Activated effector memory CD4-positive, alpha-beta T cell treated with anti-CD3 and anti-CD28 coated beads, Interleukin-2, amount 50 U/mL, for 16 hours (primary cell): ENCODE results near the gene TATDN2.
"Not testable (repeated sequence)": the region's sequence is repeated elsewhere in the genome, so short reads cannot be mapped to it uniquely, and the experiment has no call there.

Source experiments
- DNase-seq: peaks from one replicate; pipeline ENCODE4 v3.0.0-alpha.2; 2020

Gene TATDN2

DNA sequence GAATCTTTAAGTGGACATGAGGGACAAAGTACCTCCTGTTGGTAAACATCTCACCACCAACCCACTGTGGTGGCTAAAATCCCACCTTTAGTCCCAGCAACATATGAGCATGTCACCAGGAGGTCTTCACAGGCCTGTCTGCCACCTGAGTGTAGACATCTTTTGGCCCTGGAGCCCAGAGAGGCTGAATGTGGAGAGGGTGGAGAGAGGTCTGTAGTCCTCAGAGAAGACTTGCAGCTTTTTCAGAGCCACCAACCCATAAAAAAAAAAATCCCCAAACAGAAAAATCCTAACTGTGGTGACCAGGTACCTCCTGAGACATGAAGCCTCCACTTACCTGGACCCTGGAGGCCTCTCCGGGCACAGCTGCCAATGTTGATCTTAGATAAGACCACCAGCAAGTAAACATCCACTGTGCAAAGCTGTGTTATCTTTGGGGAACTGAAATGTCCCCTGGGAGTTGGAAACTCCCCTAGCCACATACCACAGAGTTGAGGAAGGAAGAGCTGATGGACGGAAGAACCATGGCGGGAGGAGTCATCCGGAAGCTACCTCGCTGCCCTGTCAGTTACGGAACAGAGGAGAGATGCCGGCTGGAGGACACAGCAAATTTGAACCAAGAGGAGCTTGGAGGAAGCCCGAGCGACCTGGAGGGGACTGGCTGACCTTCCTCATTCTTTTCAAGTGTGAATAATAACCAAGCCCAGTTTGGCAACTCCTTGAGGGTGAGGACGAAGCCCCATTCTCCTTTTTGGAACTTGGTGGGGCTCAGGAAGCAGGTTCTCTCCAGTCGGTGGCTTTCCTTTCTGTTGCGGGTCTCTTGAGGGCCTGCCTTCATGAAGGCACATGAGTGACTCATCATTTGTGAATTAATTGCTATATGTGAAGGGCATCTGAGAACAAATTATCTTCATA is 44.5 kb downstream of the TATDN2 start, which contains the start of gene GHRL:
TSS of gene GHRL (minus strand) at position 443 of the 915 bp plus-strand sequence. CDS start 2,767 bp downstream, outside the sequence.
- peak; percentile 51 for DNase-seq

DNA sequence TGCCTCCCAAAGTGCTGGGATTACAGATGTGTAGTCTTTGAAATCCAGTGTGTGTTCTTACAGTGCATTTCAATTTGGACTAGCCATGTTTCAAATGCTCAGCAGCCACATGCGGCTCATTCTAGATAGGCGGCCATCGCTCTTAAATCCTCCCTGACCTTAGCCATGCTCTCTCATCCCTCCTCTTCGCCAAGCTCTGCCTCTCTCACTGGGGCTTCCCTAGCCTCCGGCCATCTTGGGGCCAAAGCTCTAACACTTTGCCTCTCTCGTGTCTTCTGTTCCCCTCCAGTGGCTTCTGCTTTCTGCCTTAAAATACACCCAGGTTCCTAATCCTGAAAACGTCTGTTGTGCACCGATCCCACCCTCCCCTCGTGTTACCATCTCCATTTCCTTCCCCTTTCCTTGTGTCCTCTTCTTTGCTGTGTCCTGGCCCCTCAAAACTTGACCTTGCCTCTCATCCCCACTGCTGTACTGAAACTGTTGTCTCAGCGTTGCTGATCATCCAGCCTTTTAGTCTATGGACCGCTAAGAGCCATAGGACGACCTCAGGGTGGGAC is 45.8 kb downstream of the TATDN2 start:
- peak; percentile 16 for DNase-seq

DNA sequence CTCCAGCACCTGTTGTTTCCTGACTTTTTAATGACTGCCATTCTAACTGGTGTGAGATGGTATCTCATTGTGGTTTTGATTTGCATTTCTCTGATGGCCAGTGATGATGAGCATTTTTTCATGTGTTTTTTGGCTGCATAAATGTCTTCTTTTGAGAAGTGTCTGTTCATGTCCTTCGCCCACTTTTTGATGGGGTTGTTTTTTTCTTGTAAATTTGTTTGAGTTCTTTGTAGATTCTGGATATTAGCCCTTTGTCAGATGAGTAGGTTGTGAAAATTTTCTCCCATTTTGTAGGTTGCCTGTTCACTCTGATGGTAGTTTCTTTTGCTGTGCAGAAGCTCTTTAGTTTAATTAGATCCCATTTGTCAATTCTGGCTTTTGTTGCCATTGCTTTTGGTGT is 49.8 kb downstream of the TATDN2 start:
- DNase-seq, result not testable (repeated sequence)

DNA sequence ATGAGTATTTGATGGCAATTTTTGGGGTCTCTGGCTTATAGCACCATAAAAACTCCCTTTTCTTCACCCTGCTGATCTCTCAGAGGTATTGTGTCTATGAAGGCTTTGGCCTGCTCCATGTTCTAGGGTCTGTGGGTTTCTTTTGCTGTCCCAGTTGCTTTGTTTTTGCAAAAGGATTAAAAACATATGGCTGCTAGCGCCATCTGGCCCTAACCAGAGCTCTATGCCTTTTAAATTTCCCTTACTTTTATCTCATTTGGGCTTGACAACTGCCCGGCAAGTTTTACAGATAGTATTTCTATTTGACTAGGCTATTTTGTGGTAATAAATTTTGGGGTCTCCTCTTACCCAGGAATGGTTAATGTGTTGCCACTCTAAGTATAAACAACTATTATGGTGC is 50.9 kb downstream of the TATDN2 start:
- DNase-seq, result peak; percentile 16

DNA sequence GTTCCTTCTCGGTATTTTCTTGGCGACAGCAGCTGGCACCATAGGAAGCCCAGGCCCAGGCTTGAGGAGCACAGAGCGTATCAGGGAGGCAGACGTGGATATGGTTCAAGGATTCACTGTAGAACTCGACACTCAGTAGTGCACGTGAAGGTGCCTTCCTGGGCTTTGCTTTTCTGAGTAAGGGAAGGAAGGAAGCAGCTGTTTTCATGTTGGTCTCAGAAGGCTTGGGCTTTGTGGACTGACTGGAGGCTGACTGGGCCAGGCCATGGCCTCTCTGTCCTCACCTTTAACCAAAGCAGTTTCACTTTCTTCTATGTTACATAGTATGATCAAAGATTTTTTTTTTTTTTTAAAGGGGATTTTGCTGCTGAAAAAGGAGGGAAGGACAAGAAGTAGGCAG is 51.4 kb downstream of the TATDN2 start:
- DNase-seq, result peak; percentile 31

DNA sequence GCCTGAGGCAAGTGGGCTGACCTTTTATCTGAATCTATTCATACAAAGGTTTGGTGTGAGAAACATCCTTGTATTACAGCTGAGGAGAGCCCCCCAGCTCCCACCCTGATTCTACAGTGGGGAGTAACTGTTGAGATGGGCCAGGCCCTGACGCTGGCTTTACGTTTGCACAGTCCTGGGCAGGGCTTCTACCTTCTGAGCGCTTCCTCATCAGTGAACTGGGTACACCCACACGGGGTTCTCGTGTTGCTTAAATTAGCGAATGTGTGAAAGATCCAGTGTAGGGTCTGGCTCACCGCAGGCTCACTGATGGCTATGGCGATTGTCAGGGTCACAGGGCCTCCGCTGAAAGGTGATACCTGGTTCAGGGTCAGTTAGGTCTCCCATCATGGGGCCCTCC is 51.8 kb downstream of the TATDN2 start:
- peak; percentile 44 for DNase-seq

DNA sequence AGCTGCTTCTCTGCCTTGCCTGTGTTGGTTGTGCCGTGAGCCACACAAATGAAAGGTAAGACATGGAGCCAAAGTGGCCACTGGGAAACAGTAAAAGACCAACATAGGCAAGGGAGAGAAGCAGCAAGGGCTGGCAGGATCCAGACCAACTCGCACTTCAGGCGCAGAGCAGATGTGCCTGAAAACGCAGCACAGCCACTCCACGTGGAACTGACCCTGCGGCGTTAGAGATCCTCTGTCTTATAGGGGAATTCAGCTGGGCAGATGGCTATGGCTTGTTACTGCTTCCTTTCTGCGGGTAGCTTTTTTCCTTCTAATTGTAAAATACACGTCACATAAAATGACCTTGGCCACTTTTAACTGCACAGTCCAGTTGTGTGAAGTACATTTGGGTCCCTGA is 54.8 kb downstream of the TATDN2 start:
- DNase-seq, result peak; percentile 60

DNA sequence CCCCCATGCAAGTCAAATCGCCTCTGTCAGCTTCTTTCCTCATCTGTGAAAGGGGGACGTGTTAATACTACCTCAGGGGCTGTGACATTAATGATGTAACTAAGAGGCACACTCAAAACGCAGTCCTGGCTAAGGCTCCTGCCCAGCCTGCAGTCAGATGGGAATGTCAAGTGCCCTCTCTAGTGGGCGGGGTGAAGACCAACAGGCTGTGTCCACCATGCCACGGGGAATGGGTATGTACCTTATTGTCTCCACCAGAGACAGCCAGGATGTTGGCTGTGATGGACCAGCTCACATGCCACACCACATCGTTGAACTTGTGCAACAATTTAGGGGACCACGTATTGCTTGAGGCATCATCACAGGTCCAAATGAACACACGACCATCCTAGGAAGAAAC is 55.5 kb downstream of the TATDN2 start:
- peak; percentile 34 for DNase-seq

DNA sequence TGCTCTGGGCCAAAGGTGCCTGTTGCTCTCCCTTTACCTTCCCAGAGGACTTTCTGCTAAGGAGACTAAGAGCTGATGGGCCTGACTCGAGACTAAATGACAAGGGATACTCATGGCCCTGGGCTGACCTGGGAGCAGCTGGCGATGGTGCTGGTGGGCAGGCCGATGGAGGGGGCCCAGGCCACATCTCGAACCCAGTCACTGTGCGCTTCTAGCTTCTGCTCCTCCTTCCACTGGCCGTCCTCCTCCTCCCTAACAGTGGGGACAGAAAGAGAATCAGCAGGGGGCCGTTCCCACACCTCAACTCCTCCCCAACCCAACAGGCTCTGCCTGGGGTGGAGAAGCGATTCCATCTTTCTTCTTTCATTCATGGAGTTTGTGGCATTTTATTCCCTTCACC is 56.6 kb downstream of the TATDN2 start:
- DNase-seq, result no peak

DNA sequence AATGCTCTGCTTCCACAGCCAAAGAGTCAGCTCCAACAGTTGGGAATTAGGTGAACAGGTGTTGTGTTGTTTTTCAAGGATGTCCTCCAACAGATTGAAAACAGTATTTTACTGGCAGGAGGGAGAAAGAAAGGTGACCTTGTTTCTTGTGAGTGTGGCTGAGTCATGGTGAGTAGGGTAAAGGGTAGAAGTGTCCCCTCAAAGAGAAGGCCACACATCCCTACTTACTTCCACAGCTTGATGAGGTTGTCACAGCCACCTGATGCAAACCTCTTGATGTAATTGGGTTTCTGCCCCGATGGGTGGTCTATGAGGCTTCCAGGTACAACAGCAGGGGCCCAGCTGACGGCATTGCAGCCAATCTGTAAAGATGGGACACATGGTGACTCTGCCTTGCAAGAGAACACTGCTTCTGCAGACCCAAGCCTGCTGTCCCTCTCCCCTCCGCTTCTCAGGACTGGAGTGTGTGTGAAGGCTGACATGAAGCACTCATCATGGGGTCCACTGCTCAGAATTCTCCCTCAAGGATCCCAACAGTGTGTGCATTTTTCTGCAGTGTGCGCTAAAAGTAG is 57.2 kb downstream of the TATDN2 start:
- no peak for DNase-seq

DNA sequence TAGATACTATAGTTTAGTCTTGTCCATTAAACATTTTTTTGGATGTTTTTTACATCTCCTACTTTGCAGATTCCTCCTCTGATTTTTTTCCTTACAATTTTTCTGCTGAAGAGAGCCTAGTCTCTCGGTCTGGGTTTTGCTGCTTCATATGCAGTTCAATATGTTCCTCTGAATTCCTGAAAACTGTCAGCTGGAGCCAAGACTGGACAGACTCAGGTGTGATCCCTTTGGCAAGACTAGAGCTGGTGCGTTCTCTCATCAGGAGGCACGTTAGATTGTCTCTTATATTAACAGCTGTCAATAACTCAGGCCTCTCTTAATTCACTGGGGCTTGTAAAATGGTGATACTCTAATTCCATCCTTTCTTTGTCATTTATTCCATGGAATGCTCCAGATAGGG is 57.9 kb downstream of the TATDN2 start:
- DNase-seq, result no peak

DNA sequence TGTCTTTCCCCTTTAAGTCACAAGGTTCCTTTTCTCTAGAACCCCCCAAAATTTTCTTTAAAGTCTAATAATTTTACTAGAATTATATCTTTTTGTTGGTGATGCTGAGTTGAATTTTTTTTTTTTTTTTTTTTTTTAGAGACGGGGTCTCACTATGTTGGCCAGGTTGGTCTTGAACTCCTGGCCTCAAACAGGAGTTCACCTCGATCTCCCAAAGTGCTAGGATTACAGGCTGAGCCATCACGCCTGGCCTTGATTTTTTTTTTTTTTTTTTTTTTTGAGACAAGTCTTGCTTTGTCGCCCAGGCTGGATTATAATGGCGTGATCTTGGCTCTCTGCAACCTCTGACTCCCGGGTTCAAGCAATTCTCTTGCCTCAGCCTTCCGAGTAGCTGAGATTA is 60.4 kb downstream of the TATDN2 start:
- no peak for DNase-seq

DNA sequence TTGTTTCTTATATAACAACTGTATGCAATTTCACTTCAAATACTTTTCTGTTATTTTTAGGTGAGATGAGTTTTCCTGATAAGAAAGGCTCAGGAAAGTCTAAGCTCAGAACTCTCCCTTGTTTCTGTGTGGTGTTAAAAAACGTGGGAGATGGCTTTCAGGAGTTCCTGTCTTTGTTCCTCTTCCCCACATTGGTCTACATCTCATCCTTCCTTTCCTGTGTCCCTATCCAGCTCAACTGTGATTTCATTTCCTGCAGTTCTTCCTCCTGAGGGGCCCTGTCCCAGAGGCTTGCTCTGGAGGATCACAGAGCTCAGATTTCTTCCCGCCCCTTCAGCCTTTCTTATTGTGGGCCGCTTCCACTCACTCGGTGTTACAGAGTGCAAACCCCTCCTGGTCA is 61.5 kb downstream of the TATDN2 start:
- DNase-seq, result no peak

DNA sequence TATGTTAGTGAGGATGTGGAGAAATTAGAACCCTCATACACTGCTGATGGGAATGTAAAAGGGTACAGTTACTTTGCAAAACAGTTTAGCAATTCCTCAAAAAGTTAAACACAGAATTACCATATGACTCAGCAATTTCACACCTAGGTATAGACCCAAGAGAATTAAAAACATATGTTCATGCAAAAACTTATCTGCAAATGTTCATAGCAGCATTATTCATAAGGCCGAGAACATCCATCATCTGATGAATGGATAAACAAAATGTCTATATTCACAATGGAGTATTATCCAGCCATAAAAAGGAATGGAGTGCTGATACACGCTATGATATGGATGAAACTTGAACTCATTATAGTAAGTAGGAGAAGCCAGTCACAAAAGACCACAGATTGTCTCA is 62.3 kb downstream of the TATDN2 start:
- no peak for DNase-seq

DNA sequence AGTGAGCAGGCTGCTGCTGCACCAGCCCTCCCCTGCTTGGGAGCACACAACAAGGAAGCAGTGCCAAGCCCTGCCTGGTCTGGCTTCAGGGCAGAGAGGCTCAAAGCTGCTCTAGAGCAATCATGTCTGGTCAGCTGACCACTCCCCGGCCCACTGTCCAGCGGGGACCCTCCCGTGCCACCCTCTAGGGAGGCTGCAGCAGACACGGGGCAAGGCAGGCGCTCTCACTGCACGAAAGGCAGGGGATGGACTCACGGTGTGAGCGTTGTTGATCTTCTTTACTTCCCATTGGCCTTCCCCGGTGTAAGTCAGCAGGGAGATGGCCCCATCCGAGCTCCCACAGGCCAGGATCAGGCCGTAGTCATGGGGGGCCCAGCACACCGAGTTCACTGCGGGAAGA is 63.5 kb downstream of the TATDN2 start:
- no peak for DNase-seq

DNA sequence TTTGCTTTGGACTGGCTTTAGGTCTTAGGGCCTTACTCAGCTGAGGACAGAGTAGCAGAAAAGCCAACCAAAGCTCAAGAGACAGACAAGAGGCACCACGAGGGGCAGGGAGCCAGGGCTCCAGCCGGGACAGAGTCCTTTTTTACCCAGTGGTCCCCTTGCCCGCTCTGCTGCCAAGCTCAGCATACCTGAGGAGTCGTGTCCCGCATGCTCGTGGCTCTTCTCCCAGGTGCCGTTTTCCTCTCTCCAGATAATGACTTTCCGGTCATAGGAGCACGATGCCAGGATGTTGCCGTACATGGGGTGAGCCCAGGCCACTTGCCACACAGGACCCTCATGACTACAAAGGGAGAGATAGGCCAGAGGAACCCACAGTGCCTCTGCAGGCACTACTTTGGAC is 64.1 kb downstream of the TATDN2 start:
- DNase-seq, result no peak

DNA sequence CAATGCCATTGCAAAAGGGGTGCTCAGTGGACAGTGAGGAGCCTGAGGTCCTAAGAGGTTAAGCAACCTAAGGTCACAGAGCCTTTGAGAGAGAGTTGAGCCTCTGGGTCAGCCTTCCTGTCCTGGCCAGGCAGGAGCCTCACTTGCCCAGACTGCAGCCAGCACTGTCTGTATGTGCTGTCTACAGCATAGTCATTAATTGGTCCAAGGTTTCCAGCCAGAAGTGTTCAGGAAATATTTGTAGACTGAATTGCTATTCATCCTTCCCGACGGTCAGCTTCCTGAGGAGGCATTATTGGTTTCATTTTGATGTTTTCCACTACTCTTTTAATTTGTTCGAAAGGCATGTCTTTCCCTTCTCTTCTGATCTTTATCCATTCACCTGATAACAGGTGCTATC is 64.6 kb downstream of the TATDN2 start:
- no peak for DNase-seq

DNA sequence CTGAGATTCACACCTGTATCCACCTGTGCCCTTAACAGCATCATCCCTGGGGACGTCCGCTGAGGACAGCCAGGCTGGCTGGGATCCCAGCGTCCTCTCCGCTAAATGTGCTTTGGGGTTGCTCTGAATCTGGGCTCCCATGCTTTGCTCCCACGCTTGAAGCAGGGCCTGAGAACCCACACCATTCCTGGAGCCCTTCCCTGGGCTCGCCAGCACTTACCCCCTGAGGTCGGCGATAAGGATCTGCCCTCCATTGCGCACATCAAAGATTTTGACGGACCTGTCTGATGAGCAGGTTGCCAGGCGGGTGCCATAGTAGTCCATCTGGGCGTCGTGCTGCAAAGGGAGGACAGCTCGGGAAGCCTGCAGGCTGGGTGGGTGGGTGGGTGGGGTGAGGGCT is 66.8 kb downstream of the TATDN2 start:
- peak; percentile 25 for DNase-seq

DNA sequence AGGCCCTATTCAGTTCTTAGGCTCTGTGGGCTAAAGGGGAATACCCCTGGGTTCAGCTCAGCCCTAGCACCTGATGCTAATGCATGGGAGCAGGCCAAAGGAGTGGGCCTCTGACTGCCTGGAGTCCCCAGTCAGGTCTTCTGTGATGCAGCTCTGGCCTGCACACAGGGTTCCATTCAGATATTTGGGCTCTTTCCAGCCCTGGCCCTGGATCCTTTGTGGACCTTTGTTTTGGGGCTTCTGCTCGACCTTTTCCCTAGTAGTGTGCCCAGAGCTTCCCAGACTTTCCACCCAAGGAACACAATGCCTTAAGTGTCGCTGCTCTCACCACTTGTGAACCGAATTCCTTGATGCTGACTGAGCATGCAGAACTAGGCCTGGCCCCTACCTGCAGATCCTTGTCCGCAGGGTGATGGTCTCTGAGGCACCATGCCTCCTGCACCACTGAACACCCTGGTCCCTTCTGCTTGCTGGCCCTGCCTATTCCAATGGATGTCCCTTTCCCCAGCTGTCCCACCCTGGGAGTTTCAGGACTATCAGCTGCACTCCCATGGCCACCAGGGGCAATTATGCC is 67.6 kb downstream of the TATDN2 start:
- peak; percentile 50 for DNase-seq

DNA sequence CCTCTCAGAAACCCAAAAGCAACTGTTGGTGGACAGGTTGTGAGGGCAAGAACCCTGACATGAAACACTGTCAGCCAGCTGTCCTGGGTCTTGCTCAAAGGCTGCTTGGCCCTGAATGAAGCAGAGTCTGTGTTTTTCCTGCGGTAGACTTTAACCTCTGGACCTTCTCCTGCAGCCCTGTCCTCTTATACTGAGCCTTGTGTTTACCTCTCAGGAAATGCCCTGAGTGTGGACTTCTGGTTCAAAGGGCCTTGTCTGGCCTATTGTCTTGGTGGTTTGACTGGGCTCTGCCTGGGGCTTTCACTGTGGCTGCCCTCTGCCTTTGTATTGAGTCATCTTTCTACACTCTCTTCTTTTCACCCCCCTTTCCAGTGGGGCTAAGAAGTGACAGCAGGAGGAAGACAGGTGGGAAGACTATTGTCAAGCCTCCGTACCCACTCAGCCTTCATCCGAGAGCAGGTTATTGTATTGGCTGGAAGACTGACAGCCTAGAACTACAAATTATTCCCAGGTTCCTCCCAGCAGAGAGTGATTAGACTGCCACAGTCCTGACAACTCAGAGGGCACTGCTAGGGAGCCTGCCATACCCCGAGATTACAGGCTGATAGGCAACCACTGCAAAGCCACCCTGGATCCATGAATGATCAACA is 69.2 kb downstream of the TATDN2 start:
- no peak for DNase-seq

DNA sequence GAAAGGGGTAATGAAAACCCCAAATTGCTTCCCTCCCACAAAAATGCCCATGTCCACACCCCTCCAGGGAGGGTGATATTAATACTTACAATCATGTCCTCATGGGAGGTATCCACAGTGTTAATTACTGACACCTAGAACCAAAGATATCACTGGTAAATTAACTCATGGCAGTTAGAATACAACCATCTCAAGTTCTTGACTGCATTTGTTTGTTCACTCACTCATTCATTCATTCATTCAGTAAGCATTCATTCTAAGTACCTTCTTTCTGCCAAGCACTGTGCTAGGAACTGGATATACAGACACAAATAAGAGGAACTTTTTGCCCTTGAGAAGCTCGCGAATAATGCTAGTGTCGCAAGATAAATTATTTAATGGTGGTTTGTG is 69.7 kb downstream of the TATDN2 start:
- no peak for DNase-seq

DNA sequence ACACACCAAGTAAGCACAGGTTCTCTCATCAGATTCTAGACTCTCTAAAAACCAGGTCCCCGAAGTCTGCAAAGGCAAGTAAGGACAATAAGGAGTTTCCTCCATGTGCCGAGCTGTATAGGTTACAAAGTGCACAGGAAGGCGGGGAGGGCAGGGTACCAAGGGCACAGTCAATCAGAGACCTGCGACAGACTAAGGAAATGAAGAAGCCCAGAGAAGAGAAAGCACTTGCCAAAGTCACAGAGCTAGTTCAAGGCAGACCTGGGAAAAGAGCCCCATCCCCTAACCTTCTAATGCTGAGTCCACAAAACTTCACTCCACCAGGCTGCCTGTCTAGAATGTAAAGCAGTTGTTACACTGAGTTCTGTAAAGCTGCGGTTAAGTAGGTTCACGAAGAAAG is 71.0 kb downstream of the TATDN2 start:
- DNase-seq, result no peak

DNA sequence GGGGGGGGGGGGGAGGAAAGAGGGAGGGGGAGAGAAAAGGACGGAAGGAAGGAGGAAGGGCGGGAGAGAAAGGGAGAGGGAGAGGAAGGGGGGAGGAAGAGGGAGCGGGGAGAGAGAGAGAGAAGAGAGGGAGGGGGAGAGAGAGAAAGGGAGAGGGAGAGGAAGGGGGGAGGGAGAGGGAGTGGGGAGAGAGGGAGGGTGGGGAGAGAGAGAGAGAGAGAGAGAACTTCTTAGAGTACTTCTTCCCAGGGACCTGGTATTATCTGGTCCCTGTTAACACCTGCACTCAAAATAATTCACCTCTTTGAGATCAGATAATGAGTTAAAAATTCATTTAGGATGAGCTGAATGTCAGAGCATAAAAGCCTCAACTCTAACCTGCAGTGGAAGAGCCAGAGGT is 71.5 kb downstream of the TATDN2 start:
- no peak for DNase-seq
